ENCODE data around the gene GRIK4. TPM values are rescaled to one million over a fixed set of nuclear protein-coding genes. Genes with fewer than 3 reads are reported as not detected.
A peak's percentile ranks its signal among the peaks of the same experiment; 100 is the strongest.

Gene GRIK4
- total RNA-seq, 1 donor from 2014 or later = 0.39 TPM

GRCh38 chr11:120883404-120884080 lies 372.0 kb downstream of the GRIK4 start:
- DNase-seq = no peak

DNA sequence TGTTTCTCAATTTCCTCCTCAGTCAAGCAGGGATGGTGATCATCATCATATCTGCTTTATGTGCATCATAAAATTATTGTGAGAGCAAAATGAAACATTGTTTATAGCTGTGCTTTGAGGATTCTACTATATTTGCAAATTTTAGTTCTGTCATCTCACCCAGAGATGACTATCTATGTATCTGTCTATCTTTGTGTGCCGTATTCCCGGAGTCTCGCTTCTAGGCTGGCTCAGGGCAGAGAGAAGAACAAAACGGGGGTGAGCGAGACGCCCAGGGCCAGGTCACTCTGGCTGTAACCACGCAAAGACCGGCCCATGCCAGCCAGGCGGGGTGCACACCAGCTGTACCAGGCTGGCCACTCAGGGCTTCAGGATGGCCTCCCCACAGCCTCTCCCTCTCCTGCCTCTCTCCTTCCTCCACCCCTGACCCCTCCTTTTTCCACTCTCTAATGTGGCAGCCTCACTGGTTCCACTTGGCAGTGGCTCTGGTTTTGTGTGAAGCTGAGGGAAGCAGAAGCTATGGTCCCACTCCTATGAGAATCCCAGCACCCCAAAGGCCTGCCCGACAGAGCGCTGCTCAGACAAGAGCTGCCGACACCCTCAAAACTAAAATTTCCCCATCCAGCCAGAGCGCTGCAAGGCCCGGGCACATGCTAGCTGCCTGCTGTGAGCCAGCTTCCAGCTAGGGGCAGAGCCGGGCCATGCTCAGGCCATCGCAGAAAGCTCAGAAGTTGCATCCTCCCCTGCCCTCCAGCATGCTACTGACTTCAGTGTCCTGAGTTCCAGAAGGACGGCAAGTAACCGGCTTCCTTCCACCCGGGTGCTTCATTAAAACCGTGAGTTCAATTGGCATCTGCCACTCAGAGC lies 372.8 kb downstream of the GRIK4 start:
- no peak for DNase-seq

GRCh38 chr11:120890609-120891320 lies 379.2 kb downstream of the GRIK4 start:
- no peak for DNase-seq

DNA sequence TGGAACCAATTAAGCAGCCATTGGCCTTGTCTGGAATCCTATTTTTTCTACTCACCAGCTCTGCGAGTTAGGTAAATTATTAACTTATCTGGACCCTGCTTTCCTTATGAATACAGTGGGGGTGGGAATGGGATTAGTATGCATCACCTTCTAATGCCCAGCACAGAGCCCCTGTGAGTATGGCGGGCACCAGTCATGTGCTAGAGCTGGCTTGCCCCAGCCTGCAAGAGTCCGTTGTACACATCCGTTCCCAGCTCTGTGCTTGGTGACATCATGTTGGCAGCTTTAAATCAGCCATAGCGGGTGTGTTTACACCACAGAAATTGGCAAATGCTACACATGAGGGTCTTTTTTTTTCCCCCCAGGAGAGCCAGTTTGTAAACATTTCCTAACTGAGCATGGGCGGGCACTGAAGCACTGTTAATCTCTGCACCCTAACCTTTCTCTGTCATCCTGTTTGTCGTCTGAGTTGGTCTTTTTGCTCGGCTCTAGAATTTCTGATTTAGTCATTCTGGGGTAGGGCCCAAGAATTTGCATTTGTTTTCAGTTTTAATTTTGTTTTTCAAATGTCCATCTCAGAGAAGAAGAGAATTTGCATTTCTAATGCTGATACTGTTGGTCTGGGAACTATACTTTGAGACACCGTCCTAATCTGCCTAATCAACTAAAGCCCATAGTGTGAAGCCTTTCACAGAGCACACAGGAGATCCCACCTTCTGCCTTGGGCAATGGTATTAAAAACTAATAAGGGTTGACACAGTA lies 382.1 kb downstream of the GRIK4 start:
- no peak for DNase-seq

DNA sequence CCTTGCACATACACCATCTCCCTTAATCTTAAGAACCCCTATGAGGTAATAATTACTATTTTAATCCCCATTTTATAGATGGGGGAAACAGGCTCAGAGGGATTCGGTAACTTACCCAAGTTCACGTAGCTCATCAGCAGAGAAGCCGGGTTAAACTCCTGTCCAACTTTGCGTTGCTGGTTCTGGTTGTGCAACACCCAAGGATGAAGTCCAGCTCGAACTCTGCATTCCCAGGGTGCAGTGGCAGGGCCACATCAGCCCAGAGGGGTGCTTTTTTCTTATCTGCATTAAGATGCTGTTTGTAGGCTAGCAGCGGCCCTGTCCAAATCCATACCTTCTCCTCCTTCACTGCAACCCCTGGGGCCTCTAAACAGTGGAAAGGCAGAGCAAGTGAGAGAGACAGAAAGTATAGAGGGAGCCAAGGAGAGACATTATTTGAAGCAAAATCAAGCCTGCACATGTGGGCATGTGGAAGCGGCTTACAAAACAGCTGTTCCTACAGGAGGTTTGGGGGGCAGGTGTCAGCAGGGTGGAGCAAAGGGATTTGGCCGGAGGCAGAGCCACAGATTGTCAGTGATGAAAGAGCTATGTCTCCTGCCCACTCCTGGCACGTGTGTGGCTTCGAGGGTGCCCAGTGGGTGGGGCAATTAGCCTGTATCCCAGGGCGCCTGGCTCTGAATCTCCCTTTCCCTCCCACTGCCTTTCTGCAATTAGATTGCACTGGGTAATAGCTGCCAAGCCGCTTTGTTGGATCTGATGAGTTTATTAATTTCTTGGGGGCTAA lies 382.8 kb downstream of the GRIK4 start:
- DNase-seq = no peak

- no peak for DNase-seq
Measured at GRCh38 chr11:120896687-120897086, 385.1 kb downstream of the GRIK4 start.

GRCh38 chr11:120898568-120898967 lies 387.0 kb downstream of the GRIK4 start:
- no peak for DNase-seq

GRCh38 chr11:120899720-120900119 lies 388.2 kb downstream of the GRIK4 start:
- no peak for DNase-seq

DNA sequence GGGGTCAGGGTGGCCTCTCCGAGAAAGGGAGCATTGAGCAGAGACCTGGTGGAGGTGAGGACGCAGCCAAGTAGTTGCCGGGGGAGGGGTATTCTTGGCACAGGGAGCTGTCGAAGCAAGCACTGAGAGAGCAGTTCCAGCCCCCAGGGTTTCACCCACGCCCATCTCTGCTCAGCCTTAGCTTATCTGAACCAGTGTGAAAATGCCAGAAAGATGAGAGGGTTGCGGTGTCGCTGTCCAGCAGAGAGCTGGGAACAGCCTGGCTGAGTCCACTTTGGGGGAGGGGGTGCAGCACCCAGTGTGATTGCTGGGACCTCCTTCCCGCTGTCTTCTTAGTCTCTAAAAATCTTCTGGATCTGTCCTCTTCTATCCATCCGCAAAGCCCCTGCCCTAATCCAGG lies 389.1 kb downstream of the GRIK4 start:
- DNase-seq = no peak

GRCh38 chr11:120903686-120904085 lies 392.1 kb downstream of the GRIK4 start:
- no peak for DNase-seq

- DNase-seq = no peak
Measured at GRCh38 chr11:120904116-120904515, 392.6 kb downstream of the GRIK4 start.

GRCh38 chr11:120906766-120907165 lies 395.2 kb downstream of the GRIK4 start:
- no peak for DNase-seq

DNA sequence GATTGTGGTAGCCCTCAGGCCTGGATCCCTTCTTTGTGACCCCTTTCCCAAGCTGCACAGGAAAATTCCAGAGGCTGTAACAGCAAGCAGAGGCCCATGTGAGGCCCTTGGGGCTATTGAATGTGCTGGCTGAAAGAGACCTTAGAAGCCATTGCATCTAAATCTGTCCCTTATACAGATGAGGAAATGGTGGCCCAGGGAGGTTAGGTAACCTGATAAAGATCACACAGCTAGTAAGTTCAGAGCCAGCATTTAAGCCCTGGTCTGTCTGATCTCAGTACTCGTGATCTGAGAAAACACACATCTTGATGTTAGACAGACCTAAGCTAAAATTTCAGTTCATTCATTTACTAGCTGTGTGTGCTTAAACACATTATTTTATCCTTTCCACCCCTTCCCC lies 396.4 kb downstream of the GRIK4 start:
- DNase-seq = no peak

GRCh38 chr11:120908461-120909181 lies 397.1 kb downstream of the GRIK4 start:
- DNase-seq = peak; percentile 6

DNA sequence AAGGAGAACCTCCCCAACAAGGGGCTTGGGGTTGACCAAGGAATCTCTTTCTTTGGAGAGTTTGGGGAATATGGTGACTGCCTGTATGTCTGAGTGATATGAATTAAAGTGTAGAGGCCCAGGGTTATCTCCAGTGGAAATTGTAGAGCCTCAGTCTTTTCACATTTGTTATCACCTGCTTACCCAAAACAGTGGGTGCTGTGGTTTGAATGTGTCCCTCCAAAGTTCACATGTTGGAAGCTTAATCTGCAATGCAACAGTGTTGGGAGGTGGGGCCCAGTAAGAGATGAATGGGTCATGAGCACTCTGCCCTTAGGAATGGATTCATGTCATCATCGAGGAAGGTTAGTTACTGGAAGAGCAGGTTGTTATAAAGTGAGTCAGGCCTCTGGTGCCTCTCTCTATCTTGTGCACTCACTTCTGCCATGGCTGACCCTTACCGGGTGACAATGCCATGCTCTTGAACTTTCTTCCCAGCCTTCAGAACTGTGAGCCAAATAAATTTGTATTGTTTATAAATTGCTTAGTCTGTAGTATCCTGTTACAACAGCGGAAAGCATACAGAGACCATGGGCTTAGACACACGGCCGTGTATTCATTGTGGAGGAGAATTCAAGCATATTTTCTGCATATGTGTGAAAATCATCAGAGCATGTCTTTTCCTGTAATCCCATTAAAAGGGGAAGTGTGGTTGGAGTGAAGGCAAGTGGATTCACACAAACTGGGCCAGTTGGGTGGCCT lies 398.3 kb downstream of the GRIK4 start:
- peak; percentile 9 for DNase-seq

DNA sequence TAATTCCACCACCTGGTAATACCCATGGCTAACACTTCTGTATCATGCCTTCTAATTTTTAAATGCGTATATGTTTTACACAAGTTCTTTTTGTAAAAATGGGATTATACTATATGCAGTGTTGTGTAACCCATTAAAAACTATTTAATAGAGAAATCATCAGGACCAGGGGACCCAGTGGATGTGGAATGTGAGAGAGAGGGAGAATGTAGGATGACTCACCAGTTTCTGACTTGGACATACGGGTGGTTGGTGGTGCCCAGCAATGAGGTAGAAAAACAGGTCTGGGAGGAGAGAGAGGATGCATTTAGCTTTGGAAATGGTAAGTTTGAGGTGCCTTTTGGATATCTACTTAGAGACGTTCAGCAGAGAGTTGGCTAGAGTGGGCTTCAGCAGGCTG lies 400.4 kb downstream of the GRIK4 start:
- no peak for DNase-seq

- DNase-seq = no peak
Measured at GRCh38 chr11:120912504-120912903, 401.0 kb downstream of the GRIK4 start.

DNA sequence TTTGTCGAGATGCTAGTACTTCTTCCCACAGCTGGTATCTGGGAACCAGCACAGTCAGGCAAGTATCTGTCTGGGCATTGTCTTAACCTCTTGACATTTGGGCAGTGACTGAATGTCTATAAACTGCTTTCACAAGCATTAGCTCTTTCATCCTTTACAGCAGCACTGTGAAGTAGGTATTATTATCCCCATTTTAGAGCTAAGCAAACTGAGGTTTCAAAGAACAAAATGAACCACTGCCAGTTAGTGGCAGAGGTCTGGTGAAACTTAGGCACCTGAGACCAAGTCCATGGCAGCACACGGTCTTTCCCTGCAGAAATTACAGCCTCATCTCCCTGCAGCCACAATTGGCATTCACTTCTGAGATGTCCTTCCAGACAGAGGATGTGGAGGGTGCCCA lies 401.4 kb downstream of the GRIK4 start:
- DNase-seq = no peak

DNA sequence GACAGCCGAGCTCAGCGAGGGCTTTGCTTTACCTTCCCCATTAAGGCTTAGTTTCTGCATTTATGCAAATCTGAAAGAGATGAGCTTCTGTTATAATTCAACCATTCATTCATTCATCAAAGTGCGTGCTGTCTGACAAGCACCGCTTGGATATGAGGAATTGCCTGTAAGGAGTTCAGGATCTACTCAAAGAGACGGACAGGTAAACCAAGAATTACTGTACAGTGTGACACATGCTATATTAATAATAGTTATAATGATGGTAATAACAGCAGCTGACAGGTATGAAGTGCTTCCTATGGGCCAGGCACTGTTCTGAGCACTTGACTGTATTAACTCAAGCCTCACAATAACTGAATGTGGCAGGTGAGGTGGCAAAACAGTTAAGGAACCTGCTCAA lies 402.5 kb downstream of the GRIK4 start:
- no peak for DNase-seq

GRCh38 chr11:120914601-120915000 lies 403.1 kb downstream of the GRIK4 start:
- DNase-seq = no peak
